Vagina (tissue), 2 donors: ENCODE data around the gene SOX9. TPM values are rescaled to one million over a fixed set of nuclear protein-coding genes. Genes with fewer than 3 reads are reported as not detected.

ENCODE experiments used
- DNase-seq, 2 donors: peaks; one replicate each; pipeline ENCODE4 v3.0.0-alpha.2; 2017; ENCODE audit errors: extremely low spot score in 2 of 2
- H3K27ac ChIP-seq: fragments of 200-600 bp; sonication (generic); one replicate; pipeline ENCODE4 v1.5.1; 2019
- H3K27me3 ChIP-seq: fragments of 200-600 bp; sonication (generic); one replicate; pipeline ENCODE4 v1.5.1; 2019
- H3K36me3 ChIP-seq, 2 donors: fragments of 200-600 bp; sonication (generic); one replicate each; pipeline ENCODE4 v1.5.1; 2017 to 2019
- H3K4me1 ChIP-seq: fragments of 200-600 bp; sonication (generic); one replicate; pipeline ENCODE4 v1.5.1; 2019
- H3K4me3 ChIP-seq, 2 donors: fragments of 200-600 bp; sonication (generic); 1 replicate in 1 of 2; 2 replicates in 1 of 2; pipeline ENCODE4 v1.5.1; 2016 to 2019
- H3K9me3 ChIP-seq: fragments of 200-600 bp; sonication (generic); one replicate; pipeline ENCODE4 v1.5.1; 2019
- POLR2A ChIP-seq, 2 donors: fragments of 450-650 bp; IDR thresholded peaks; one replicate each; pipeline ENCODE4 v1.6.1; 2017; ENCODE audit warnings: antibody characterized with exemption in 2 of 2, mild to moderate bottlenecking in 2 of 2, moderate library complexity in 2 of 2
- POLR2AphosphoS5 ChIP-seq, 2 donors: sonication (generic); formaldehyde crosslinking; IDR thresholded peaks; one replicate each; pipeline ENCODE4 v1.9.0; 2017; ENCODE audit warnings: antibody characterized with exemption in 2 of 2, mild to moderate bottlenecking in 2 of 2, low read depth in 1 of 2; ENCODE audit not compliant: insufficient read depth in 1 of 2
- intact Hi-C: fragments of 100-400 bp; cut with DNase I; formaldehyde crosslinking; loops from one replicate; pipeline ENCODE4 v1.15.1; 2023
- total RNA-seq: library from RNA; depleted of rRNA; stranded (reverse); fragments of >200 nt; gene quantifications from one replicate; pipeline ENCODE4 v1.2.3, GENCODE V29; 2016
- TF ChIP-seq, protein P1 (sequence below), 3 experiments: fragments of 450-650 bp in 2 of 3; fragments of 200-600 bp in 1 of 3; sonication (generic) in 1 of 3; IDR thresholded peaks; one replicate each; pipeline ENCODE4 v1.5.1; 2017 to 2019; ENCODE audit warnings: antibody characterized with exemption in 3 of 3, mild to moderate bottlenecking in 2 of 3, moderate library complexity in 2 of 3

SOX9 gene
- total RNA-seq, 1 donor from 2014 or later: 22.8 TPM

DNA sequence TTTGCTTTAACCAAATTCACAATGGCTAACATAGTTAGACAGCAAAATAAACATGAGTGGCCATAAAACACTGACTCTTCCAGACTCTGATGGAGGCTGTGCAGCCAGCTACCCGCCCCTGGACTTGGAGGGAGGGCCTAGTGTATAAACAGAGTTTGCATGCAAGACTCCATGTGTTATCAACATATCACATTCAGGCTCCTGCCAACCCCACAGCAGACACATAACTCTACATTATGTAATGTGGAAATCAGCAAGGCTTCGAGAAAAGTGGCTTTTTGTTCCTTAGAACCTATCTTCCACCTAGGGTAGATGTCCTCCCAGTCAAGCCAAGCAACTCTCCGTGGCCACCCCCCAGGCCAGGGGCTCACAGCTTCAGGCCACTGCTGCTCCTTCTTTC lies 19.3 kb upstream of the SOX9 start:
- Histone ChIP-seq H3K4me3 (no peak overlapping the region), H3K27me3 (no peaks in the 10 kb centered on the region), H3K9me3 (no peaks in the 10 kb centered on the region), H3K4me1 (no peaks in the 10 kb centered on the region), H3K36me3 (no peaks in the 10 kb centered on the region), H3K27ac (no peak overlapping the region)
- no peak for TF ChIP-seq POLR2AphosphoS5 (IDR thresholded peaks at IDR 0.05; ENCODE audit: insufficient read depth in 1 of 2, low read depth in 1 of 2)
- no peak for DNase-seq
- intact Hi-C loops: no loop called here

DNA sequence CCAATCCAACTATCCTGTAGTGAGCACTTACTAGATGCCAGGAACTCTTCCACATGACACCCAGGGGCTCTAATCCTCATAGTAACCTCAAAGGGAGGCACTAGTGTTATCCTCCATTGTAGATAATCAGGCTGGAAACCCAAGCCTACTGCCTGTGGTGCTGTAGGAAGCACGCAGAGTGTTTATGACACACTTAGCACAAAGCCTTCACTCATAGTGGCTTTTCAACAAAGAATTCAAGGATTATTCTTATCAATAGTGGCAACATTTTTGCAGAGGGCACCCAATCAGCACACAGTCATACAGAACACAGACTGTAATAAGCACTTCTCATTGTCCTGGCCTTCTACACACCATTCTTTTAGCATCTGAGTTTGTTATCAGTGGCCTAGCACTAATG lies 18.5 kb upstream of the SOX9 start:
- Histone ChIP-seq H3K36me3 (no peaks in the 10 kb centered on the region), H3K27me3 (no peaks in the 10 kb centered on the region), H3K9me3 (no peaks in the 10 kb centered on the region), H3K4me3 (no peak overlapping the region), H3K4me1 (no peaks in the 10 kb centered on the region), H3K27ac (no peak overlapping the region)
- intact Hi-C loops: no loop called here
- no peak for DNase-seq
- TF ChIP-seq POLR2AphosphoS5 (IDR thresholded peaks at IDR 0.05; ENCODE audit: insufficient read depth in 1 of 2, low read depth in 1 of 2): no peak
- no peak for TF ChIP-seq POLR2A (IDR thresholded peaks at IDR 0.05)
- TF ChIP-seq, protein P1, sequence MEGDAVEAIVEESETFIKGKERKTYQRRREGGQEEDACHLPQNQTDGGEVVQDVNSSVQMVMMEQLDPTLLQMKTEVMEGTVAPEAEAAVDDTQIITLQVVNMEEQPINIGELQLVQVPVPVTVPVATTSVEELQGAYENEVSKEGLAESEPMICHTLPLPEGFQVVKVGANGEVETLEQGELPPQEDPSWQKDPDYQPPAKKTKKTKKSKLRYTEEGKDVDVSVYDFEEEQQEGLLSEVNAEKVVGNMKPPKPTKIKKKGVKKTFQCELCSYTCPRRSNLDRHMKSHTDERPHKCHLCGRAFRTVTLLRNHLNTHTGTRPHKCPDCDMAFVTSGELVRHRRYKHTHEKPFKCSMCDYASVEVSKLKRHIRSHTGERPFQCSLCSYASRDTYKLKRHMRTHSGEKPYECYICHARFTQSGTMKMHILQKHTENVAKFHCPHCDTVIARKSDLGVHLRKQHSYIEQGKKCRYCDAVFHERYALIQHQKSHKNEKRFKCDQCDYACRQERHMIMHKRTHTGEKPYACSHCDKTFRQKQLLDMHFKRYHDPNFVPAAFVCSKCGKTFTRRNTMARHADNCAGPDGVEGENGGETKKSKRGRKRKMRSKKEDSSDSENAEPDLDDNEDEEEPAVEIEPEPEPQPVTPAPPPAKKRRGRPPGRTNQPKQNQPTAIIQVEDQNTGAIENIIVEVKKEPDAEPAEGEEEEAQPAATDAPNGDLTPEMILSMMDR (IDR thresholded peaks at IDR 0.05): no peak

DNA sequence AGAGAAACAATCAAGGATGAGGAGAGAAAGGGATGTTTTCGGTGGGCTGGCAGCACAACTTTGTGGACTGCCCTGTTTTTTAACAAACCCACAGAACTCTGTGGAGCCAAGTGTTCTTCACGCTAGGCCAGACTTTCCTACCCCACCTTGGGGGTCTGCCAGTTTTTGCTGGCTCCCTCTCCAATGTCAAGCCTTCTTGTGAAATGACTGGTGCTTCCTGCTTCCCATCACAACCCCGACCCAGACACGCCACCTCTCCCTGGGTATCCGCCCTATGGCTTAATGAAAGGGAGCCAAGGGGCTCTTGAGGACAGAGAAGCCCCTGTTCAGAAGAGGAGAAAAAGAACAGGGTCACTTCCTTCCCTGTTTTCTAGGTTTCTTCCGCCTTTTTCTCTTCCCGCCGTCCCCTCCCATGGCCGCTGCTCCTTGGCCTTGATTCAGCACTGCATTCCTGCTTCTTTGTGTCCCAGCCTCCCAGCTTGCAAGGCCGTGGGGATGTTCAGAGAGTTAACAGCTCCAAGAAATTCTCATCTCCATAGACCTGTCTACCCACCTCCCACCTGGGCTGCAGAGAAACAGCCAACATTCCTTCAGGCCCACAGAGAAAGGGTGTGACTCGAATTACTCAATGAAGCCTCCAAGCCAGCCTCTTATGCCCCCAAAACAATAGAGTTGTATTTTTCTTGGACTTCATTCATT lies 16.5 kb upstream of the SOX9 start:
- Histone ChIP-seq H3K27me3 (no peaks in the 10 kb centered on the region), H3K4me3 (no peak overlapping the region), H3K27ac (no peak overlapping the region), H3K9me3 (no peaks in the 10 kb centered on the region), H3K36me3 (no peaks in the 10 kb centered on the region), H3K4me1 (no peaks in the 10 kb centered on the region)
- intact Hi-C loops: no loop called here
- TF ChIP-seq, protein P1 (IDR thresholded peaks at IDR 0.05): no peak
- no peak for TF ChIP-seq POLR2AphosphoS5 (IDR thresholded peaks at IDR 0.05; ENCODE audit: insufficient read depth in 1 of 2, low read depth in 1 of 2)
- TF ChIP-seq POLR2A (IDR thresholded peaks at IDR 0.05): no peak
- no peak for DNase-seq

DNA sequence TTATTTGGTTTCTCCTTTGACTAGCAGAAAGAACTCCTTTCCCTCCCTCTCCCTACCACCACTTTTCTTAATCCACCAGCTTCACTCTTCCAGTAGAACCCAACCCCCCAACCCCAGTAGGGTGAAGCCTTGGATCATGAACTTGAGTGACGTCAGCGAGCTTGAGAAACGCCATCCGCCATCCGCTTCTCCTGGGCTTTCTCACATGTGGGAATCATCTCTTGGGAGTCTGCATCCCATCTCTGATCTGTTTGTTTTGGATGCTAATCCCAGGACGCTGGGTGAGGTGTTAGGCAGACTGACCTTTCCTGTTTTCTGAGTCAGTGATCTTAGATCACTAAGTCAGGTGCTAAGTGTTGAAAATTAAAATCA lies 16.0 kb upstream of the SOX9 start:
- Histone ChIP-seq H3K36me3 (no peaks in the 10 kb centered on the region), H3K4me3 (no peak overlapping the region), H3K9me3 (no peaks in the 10 kb centered on the region), H3K4me1 (no peaks in the 10 kb centered on the region), H3K27ac (no peak overlapping the region), H3K27me3 (no peaks in the 10 kb centered on the region)
- TF ChIP-seq, protein P1 (IDR thresholded peaks at IDR 0.05): no peak
- no peak for DNase-seq
- intact Hi-C loops: no loop called here

DNA sequence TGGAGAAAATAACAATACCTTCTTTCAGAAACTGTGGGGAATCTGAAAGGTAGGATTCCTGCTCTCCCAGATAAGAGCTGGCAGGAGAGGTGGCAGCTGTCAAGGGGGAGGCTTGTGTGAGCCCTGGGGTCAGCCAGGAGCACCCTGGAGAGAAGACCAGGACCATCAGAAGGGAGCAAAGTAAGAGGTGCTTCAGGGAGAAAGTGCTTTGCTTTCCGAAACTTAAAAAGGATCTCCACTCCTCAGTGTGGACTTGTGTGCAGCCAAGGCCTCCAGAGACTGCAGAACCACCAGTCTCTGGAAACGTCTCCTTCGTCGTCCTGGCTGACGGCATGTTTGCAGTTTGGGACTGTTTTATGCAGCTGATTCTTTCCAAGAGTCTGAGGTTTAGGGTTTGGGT lies 13.7 kb upstream of the SOX9 start:
- Histone ChIP-seq H3K4me3 (no peak overlapping the region), H3K27ac (no peak overlapping the region), H3K36me3 (no peaks in the 10 kb centered on the region), H3K4me1 (no peaks in the 10 kb centered on the region), H3K9me3 (no peaks in the 10 kb centered on the region), H3K27me3 (no peaks in the 10 kb centered on the region)
- DNase-seq: no peak
- TF ChIP-seq POLR2A (IDR thresholded peaks at IDR 0.05) (no peak), POLR2AphosphoS5 (IDR thresholded peaks at IDR 0.05; ENCODE audit: insufficient read depth in 1 of 2, low read depth in 1 of 2) (no peak)
- TF ChIP-seq, protein P1 (IDR thresholded peaks at IDR 0.05): no peak
- intact Hi-C loops: no loop called here
